WTC11 (cell line): ENCODE measurements around the gene SSTR1. TPM values are rescaled to one million over a fixed set of nuclear protein-coding genes. Genes with fewer than 3 reads are reported as not detected.

Experiments
- ATAC-seq: fragments of 200-7000 bp; cut with Tn5 transposase; 2 replicates; pipeline ENCODE4 v1.10.0; 2021; ENCODE audit warnings: mild to moderate bottlenecking, moderate library complexity
- CTCF ChIA-PET: fragments of 300-600 bp; sonication (Branson Sonifier 250); formaldehyde crosslinking; loops from one replicate; lab custom pipeline; 2021; ENCODE audit warnings: antibody characterized with exemption; lab: Charles Lee
- POLR2A ChIA-PET: fragments of 350-600 bp; sonication (Branson Sonifier 250); formaldehyde crosslinking; loops from one replicate; lab custom pipeline; 2021; ENCODE audit warnings: antibody characterized with exemption; lab: Charles Lee
- DNase-seq: peaks from one replicate; pipeline ENCODE4 v3.0.0; 2021; ENCODE audit warnings: low spot score
- H3K27ac Mint-ChIP-seq: 2 replicates; pipeline ENCODE4 v1.8.0; 2021; ENCODE audit warnings: mixed read lengths
- H3K27me3 Mint-ChIP-seq: 2 replicates; pipeline ENCODE4 v1.8.0; 2021; ENCODE audit warnings: low read depth, mild to moderate bottlenecking, moderate library complexity, mixed read lengths
- H3K36me3 Mint-ChIP-seq: 2 replicates; pipeline ENCODE4 v1.8.0; 2021; ENCODE audit warnings: mixed read lengths
- H3K4me1 Mint-ChIP-seq: 2 replicates; pipeline ENCODE4 v1.8.0; 2022; ENCODE audit warnings: mixed read lengths
- H3K4me3 Mint-ChIP-seq: 2 replicates; pipeline ENCODE4 v1.8.0; 2021; ENCODE audit warnings: mild to moderate bottlenecking, moderate library complexity, mixed read lengths
- H3K9me3 Mint-ChIP-seq: 2 replicates; pipeline ENCODE4 v1.8.0; 2021; ENCODE audit warnings: mixed read lengths
- AR ChIP-seq: fragments of 250-450 bp; sonication (Bioruptor Pico); IDR thresholded peaks from 2 replicates; pipeline ENCODE4 v1.9.0; 2021; ENCODE audit warnings: mild to moderate bottlenecking
- ATF2 ChIP-seq: sonication (generic); formaldehyde crosslinking; IDR thresholded peaks from 2 replicates; pipeline ENCODE4 v1.8.1; 2022; ENCODE audit warnings: low read depth, missing genetic modification reagents, borderline replicate concordance
- EMX1 ChIP-seq: fragments of 250-450 bp; sonication (Bioruptor Pico); IDR thresholded peaks from 2 replicates; pipeline ENCODE4 v1.8.0; 2021; ENCODE audit warnings: mild to moderate bottlenecking
- ESRRA ChIP-seq: sonication (generic); formaldehyde crosslinking; IDR thresholded peaks from 2 replicates; pipeline ENCODE4 v1.8.1; 2022; ENCODE audit warnings: mild to moderate bottlenecking, missing genetic modification reagents, borderline replicate concordance
- FOXP4 ChIP-seq: sonication (generic); formaldehyde crosslinking; IDR thresholded peaks from 2 replicates; pipeline ENCODE4 v1.8.0; 2022; ENCODE audit warnings: mild to moderate bottlenecking, missing genetic modification reagents
- MXD4 ChIP-seq: fragments of 250-450 bp; sonication (Bioruptor Pico); IDR thresholded peaks from 2 replicates; pipeline ENCODE4 v1.8.0; 2021; ENCODE audit warnings: mild to moderate bottlenecking, moderate library complexity, borderline replicate concordance
- NR3C1 ChIP-seq: sonication (generic); formaldehyde crosslinking; conservative IDR thresholded peaks from 2 replicates; pipeline ENCODE4 v1.8.1; 2023; ENCODE audit warnings: low read depth, mild to moderate bottlenecking, missing genetic modification reagents
- RELA ChIP-seq: sonication (generic); formaldehyde crosslinking; IDR thresholded peaks from 2 replicates; pipeline ENCODE4 v1.8.1; 2022; ENCODE audit warnings: missing genetic modification reagents, mild to moderate bottlenecking, borderline replicate concordance
- USF2 ChIP-seq: sonication (generic); formaldehyde crosslinking; IDR thresholded peaks from 2 replicates; pipeline ENCODE4 v1.8.1; 2023; ENCODE audit warnings: mild to moderate bottlenecking, missing genetic modification reagents, moderate library complexity
- ZBTB21 ChIP-seq: sonication (generic); formaldehyde crosslinking; IDR thresholded peaks from 2 replicates; pipeline ENCODE4 v1.8.1; 2023; ENCODE audit warnings: mild to moderate bottlenecking, missing genetic modification reagents, borderline replicate concordance
- ZMAT4 ChIP-seq: fragments of 250-450 bp; sonication (Bioruptor Pico); IDR thresholded peaks from 2 replicates; pipeline ENCODE4 v1.9.0; 2021; ENCODE audit warnings: mild to moderate bottlenecking
- ZNF219 ChIP-seq: sonication (generic); formaldehyde crosslinking; IDR thresholded peaks from 2 replicates; pipeline ENCODE4 v1.8.0; 2023; ENCODE audit warnings: missing genetic modification reagents, mild to moderate bottlenecking, borderline replicate concordance
- ZNF416 ChIP-seq: fragments of 250-450 bp; sonication (Bioruptor Pico); IDR thresholded peaks from 2 replicates; pipeline ENCODE4 v1.9.0; 2021; ENCODE audit warnings: mild to moderate bottlenecking, inconsistent platforms
- ZNF425 ChIP-seq: fragments of 250-450 bp; sonication (Bioruptor Pico); conservative IDR thresholded peaks from 2 replicates; pipeline ENCODE4 v1.9.0; 2021; ENCODE audit warnings: mild to moderate bottlenecking
- ZNF532 ChIP-seq: fragments of 250-450 bp; sonication (Bioruptor Pico); IDR thresholded peaks from 2 replicates; pipeline ENCODE4 v1.9.0; 2021; ENCODE audit warnings: mild to moderate bottlenecking, borderline replicate concordance
- ZNF671 ChIP-seq: fragments of 250-450 bp; sonication (Bioruptor Pico); IDR thresholded peaks from 2 replicates; pipeline ENCODE4 v1.8.0; 2021; ENCODE audit warnings: mild to moderate bottlenecking
- total RNA-seq: library from RNA; stranded (reverse); gene quantifications from 3 replicates; pipeline ENCODE4 v1.2.3, GENCODE V29; 2021

The SSTR1 gene
- total RNA-seq, 1 experiment from 2014 or later = 1.7 TPM

GRCh38 chr14:38207736-38208617 is at the start of gene SSTR1 (continued):
- TF ChIP-seq AR (CRISPR knock-in tag) = peak; percentile 90
- no peak; the same call in 1 of the 2 replicates for TF ChIP-seq ATF2
- TF ChIP-seq NR3C1 (CRISPR knock-in tag) = 0 out of 2 replicates have a peak, but pooled peaks have one; percentile 13
- peak; percentile 71 for TF ChIP-seq ZNF671 (CRISPR knock-in tag)
- TF ChIP-seq ZBTB21 (CRISPR knock-in tag) = peak; percentile 42; the same call in 1 of the 2 replicates
- TF ChIP-seq RELA (CRISPR knock-in tag) = no peak
- peak; percentile 45; the same call in 1 of the 2 replicates for TF ChIP-seq ESRRA (CRISPR knock-in tag)
- peak; percentile 89 for TF ChIP-seq EMX1 (CRISPR knock-in tag)
- TF ChIP-seq ZNF416 (CRISPR knock-in tag) = peak; percentile 56; the same call in 1 of the 2 replicates
- TF ChIP-seq MXD4 (CRISPR knock-in tag) = no peak
- peak; percentile 90 for TF ChIP-seq USF2 (CRISPR knock-in tag)

- H3K4me3 Mint-ChIP-seq = no peak overlapping the region
- H3K9me3 Mint-ChIP-seq = no peaks in the 10 kb centered on the region
- no peaks in the 10 kb centered on the region; the same call in 1 of the 2 replicates for H3K27me3 Mint-ChIP-seq
- no peaks in the 10 kb centered on the region for H3K36me3 Mint-ChIP-seq
- POLR2A ChIA-PET = no interaction called here
- H3K4me1 Mint-ChIP-seq = peaks cover 23% of the 10 kb centered on the region
- no peak overlapping the region for H3K27ac Mint-ChIP-seq
- TF ChIP-seq ZMAT4 (CRISPR knock-in tag) (no peak), ZNF219 (no peak), ZNF425 (CRISPR knock-in tag) (no peak), ZNF416 (CRISPR knock-in tag) (no peak), ZNF532 (no peak), ZNF671 (CRISPR knock-in tag) (no peak), FOXP4 (no peak)
- CTCF ChIA-PET = interaction anchor here (1.2 kb wide), 1 partner anchor 11 kb away, joined by 3 read pairs; no protein-coding TSS in a partner anchor
- DNase-seq (no peak), ATAC-seq (no peak)
These were observed 49.2 kb upstream of the SSTR1 start for GRCh38 chr14:38158468-38158867.
